SH-SY5Y (cell line): ENCODE results near the gene ADAMTSL5.

Experiments used
- GATA2 ChIP-seq: IDR thresholded peaks from 2 replicates; pipeline ENCODE4 v1.6.1; 2011; ENCODE audit warnings: mild to moderate bottlenecking, low read depth, low read length
- GATA3 ChIP-seq: IDR thresholded peaks from 2 replicates; pipeline ENCODE4 v1.6.1; 2011; ENCODE audit warnings: low read depth, mild to moderate bottlenecking, low read length, moderate library complexity

GRCh38 chr19:1555487-1556389 lies 42.9 kb upstream of the ADAMTSL5 start:
- TF ChIP-seq GATA2: no peak
- no peak for TF ChIP-seq GATA3
